CD14-positive monocyte (primary cell): Measurements from ENCODE around the gene GSTCD. TPM values are rescaled to one million over a fixed set of nuclear protein-coding genes. Genes with fewer than 3 reads are reported as not detected.
"Not testable (repeated sequence)": the region's sequence is repeated elsewhere in the genome, so short reads cannot be mapped to it uniquely, and the experiment has no call there.

Experiments
- DNase-seq, 3 donors: peaks; one replicate each; pipeline ENCODE4 v3.0.0-alpha.2; 2011 to 2022
- H2AFZ ChIP-seq: 2 replicates; pipeline ENCODE4 v1.6.0; 2012; ENCODE audit warnings: mild to moderate bottlenecking, low read depth, low read length, inconsistent platforms; ENCODE audit not compliant: insufficient read depth, poor library complexity, severe bottlenecking
- H3K27ac ChIP-seq, 2 donors: 1 replicate in 1 of 2; 2 replicates in 1 of 2; pipeline ENCODE4 v1.5.1; 2012 to 2013; ENCODE audit warnings: low read length in 2 of 2, control low read depth in 1 of 2, inconsistent platforms in 1 of 2, low read depth in 1 of 2, mild to moderate bottlenecking in 1 of 2
- H3K27me3 ChIP-seq, 2 donors: one replicate each; pipeline versions ENCODE4 v1.6.0 to v1.6.1; 2011 to 2013; ENCODE audit warnings: low read length in 2 of 2; ENCODE audit not compliant: control insufficient read depth in 2 of 2, insufficient read depth in 2 of 2
- H3K36me3 ChIP-seq, 2 donors: replicated peaks in 1 of 2; 1 replicate in 1 of 2; 2 replicates in 1 of 2; pipeline versions ENCODE4 v1.5.1 to v1.6.1; 2012 to 2013; ENCODE audit warnings: low read length in 2 of 2, control low read depth in 1 of 2, inconsistent platforms in 1 of 2, mild to moderate bottlenecking in 1 of 2; ENCODE audit not compliant: insufficient read depth in 2 of 2, control insufficient read depth in 1 of 2
- H3K4me1 ChIP-seq, 2 donors: 1 replicate in 1 of 2; 2 replicates in 1 of 2; pipeline versions ENCODE4 v1.5.1 to v1.6.1; 2012 to 2013; ENCODE audit warnings: low read length in 2 of 2, control low read depth in 1 of 2, inconsistent platforms in 1 of 2, mild to moderate bottlenecking in 1 of 2, moderate library complexity in 1 of 2; ENCODE audit not compliant: insufficient read depth in 2 of 2, control insufficient read depth in 1 of 2
- H3K4me2 ChIP-seq: replicated peaks from 2 replicates; pipeline ENCODE3; 2012; ENCODE audit warnings: low read length, moderate library complexity, mild to moderate bottlenecking; ENCODE audit not compliant: poor library complexity, severe bottlenecking; ENCODE audit errors: extremely low read depth
- H3K4me3 ChIP-seq, 3 experiments: fragments of 200-600 bp in 1 of 3; sonication (generic) in 1 of 3; replicated peaks in 1 of 3; 1 replicate in 2 of 3; 2 replicates in 1 of 3; pipeline ENCODE4 v1.5.1; 2011 to 2013; ENCODE audit warnings: low read length in 3 of 3, mild to moderate bottlenecking in 3 of 3, control low read depth in 2 of 3, low read depth in 2 of 3, inconsistent platforms in 1 of 3, moderate library complexity in 1 of 3
- H3K79me2 ChIP-seq: 2 replicates; pipeline ENCODE4 v1.6.0; 2012; ENCODE audit warnings: mild to moderate bottlenecking, control low read depth, inconsistent platforms, low read length, moderate library complexity; ENCODE audit not compliant: insufficient read depth
- H3K9ac ChIP-seq: 2 replicates; pipeline ENCODE4 v1.6.0; 2017; ENCODE audit warnings: low read length, mild to moderate bottlenecking; ENCODE audit not compliant: insufficient read depth, poor library complexity, severe bottlenecking
- H3K9me3 ChIP-seq, 2 donors: replicated peaks in 1 of 2; 1 replicate in 1 of 2; 2 replicates in 1 of 2; pipeline versions ENCODE4 v1.5.1 to v1.6.1; 2012 to 2013; ENCODE audit warnings: low read length in 2 of 2, control low read depth in 1 of 2; ENCODE audit not compliant: control insufficient read depth in 1 of 2, insufficient read depth in 1 of 2
- H4K20me1 ChIP-seq: 2 replicates; pipeline ENCODE4 v1.6.0; 2012; ENCODE audit warnings: mild to moderate bottlenecking, low read length, control low read depth, moderate library complexity; ENCODE audit not compliant: insufficient read depth
- H3K27ac Mint-ChIP-seq, 7 donors: one replicate each; pipeline ENCODE4 v1.8.0; 2020; ENCODE audit warnings: mild to moderate bottlenecking in 7 of 7, mixed read lengths in 7 of 7, moderate library complexity in 6 of 7, inconsistent platforms in 2 of 7
- H3K27me3 Mint-ChIP-seq, 3 donors: one replicate each; pipeline ENCODE4 v1.8.0; 2021 to 2022; ENCODE audit warnings: low read depth in 3 of 3, mild to moderate bottlenecking in 3 of 3, mixed read lengths in 3 of 3, moderate library complexity in 3 of 3, inconsistent platforms in 1 of 3
- H3K36me3 Mint-ChIP-seq, 2 donors: one replicate each; pipeline ENCODE4 v1.8.0; 2020; ENCODE audit warnings: mixed read lengths in 2 of 2, inconsistent platforms in 1 of 2, mild to moderate bottlenecking in 1 of 2
- H3K4me1 Mint-ChIP-seq: one replicate; pipeline ENCODE4 v1.8.0; 2020; ENCODE audit warnings: mild to moderate bottlenecking, mixed read lengths
- H3K4me3 Mint-ChIP-seq, 2 donors: one replicate each; pipeline ENCODE4 v1.8.0; 2020; ENCODE audit warnings: mild to moderate bottlenecking in 2 of 2, mixed read lengths in 2 of 2, moderate library complexity in 1 of 2
- H3K9me3 Mint-ChIP-seq, 7 donors: one replicate each; pipeline ENCODE4 v1.8.0; 2020 to 2022; ENCODE audit warnings: mixed read lengths in 7 of 7, mild to moderate bottlenecking in 6 of 7, moderate library complexity in 6 of 7, inconsistent platforms in 2 of 7
- CTCF ChIP-seq: fragments of 200-600 bp; IDR thresholded peaks from one replicate; pipeline ENCODE4 v1.8.0; 2022; ENCODE audit warnings: antibody characterized with exemption, mild to moderate bottlenecking
- WGBS: methylation state at CpG from one replicate; pipeline ENCODE4 v1.1.5; 2013; ENCODE audit warnings: missing lambda C conversion rate; ENCODE audit not compliant: insufficient coverage; 5-methylcytosine and 5-hydroxymethylcytosine counted together
- intact Hi-C, 2 donors: fragments of 100-400 bp; cut with micrococcal nuclease; formaldehyde crosslinking; loops; one replicate each; pipeline versions ENCODE4 v1.15.0 to v1.15.1; 2023
- polyA plus RNA-seq, 3 donors: library from polyadenylated mRNA; depleted of rRNA in 1 of 3; unstranded in 2 of 3; stranded (reverse) in 1 of 3; fragments of 300-500 nt in 2 of 3; fragments of >200 nt in 1 of 3; fragmentation: Illumina TruSeq in 2 of 3; gene quantifications; 1 replicate in 2 of 3; 2 replicates in 1 of 3; pipeline ENCODE4 v1.2.3, GENCODE V29; 2012 to 2021

Gene GSTCD
- polyA plus RNA-seq, 3 donors, result 0.93 to 1.5 (median 1.2) TPM

DNA sequence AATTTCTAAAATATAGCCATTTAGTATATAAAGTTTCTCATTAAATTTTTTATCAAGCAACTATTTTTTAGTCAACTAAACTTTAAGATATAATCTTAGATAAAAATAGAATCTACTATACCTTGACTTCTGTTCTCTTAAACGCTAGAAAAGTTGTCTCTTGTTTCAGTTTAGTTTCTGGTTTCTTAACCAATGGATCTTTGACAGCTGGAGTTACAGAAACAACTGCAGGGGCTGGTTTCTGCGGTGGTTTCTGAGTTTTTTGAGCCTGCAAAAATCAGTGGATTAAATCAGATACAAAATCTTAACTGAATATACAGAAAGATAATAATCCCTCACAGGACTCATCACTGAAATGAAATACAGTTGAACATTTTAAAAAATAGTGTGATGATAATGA lies 22.0 kb upstream of the GSTCD start:
- Mint-ChIP-seq H3K4me3 (no peak overlapping the region), H3K27me3 (no peaks in the 10 kb centered on the region), H3K36me3 (peaks cover 68 to 69% of the 10 kb centered on the region in 2 donors), H3K27ac (no peak overlapping the region), H3K9me3 (no peaks in the 10 kb centered on the region), H3K4me1 (no peaks in the 10 kb centered on the region)
- H3K4me3 ChIP-seq, result no peak overlapping the region
- H3K27ac ChIP-seq, result no peak overlapping the region
- H3K9me3 ChIP-seq, result no peaks in the 10 kb centered on the region
- no CpG with 5 or more reads among the region's 2 CpGs for WGBS
- no peak overlapping the region for H3K4me2 ChIP-seq
- no peaks in the 10 kb centered on the region for H4K20me1 ChIP-seq
- intact Hi-C loops, result no loop called here
- H3K36me3 ChIP-seq, result peaks cover 81 to 89% of the 10 kb centered on the region in 2 donors
- H3K79me2 ChIP-seq, result no peaks in the 10 kb centered on the region
- no peak for DNase-seq
- TF ChIP-seq CTCF, result no peak
- H3K4me1 ChIP-seq, result no peaks in the 10 kb centered on the region
- H2AFZ ChIP-seq, result no peak overlapping the region
- H3K27me3 ChIP-seq, result no peaks in the 10 kb centered on the region
- no peak overlapping the region for H3K9ac ChIP-seq

DNA sequence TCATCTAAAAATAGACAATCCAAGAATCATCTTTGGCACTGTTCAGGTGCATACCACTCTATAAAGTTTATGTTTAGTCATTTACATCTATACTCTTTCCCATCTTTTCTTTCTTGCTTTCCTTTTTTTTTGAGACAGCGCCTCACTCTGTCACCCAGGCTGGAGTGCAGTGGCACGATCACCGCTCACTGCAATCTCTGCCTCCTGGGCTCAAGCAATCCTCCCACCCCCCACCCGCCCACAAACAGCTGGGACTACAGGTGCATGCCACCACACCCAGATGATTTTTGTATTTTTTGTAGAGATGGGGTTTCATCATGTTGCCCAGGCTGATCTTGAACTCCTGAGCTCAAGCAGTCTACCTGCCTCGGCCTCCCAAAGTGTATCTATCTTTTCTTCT lies 13.8 kb upstream of the GSTCD start:
- no CpG with 5 or more reads among the region's 5 CpGs for WGBS
- H4K20me1 ChIP-seq, H2AFZ ChIP-seq, H3K4me2 ChIP-seq, DNase-seq, H3K4me3 ChIP-seq, H3K9me3 Mint-ChIP-seq, H3K4me3 Mint-ChIP-seq, H3K27me3 ChIP-seq, H3K79me2 ChIP-seq, H3K27ac ChIP-seq, H3K27ac Mint-ChIP-seq, intact Hi-C loops, H3K9me3 ChIP-seq, H3K4me1 ChIP-seq, H3K9ac ChIP-seq, H3K4me1 Mint-ChIP-seq, H3K27me3 Mint-ChIP-seq: not testable (repeated sequence)
- peaks cover 73 to 83% of the 10 kb centered on the region in 2 donors for H3K36me3 Mint-ChIP-seq
- peaks cover 80 to 88% of the 10 kb centered on the region in 2 donors for H3K36me3 ChIP-seq

DNA sequence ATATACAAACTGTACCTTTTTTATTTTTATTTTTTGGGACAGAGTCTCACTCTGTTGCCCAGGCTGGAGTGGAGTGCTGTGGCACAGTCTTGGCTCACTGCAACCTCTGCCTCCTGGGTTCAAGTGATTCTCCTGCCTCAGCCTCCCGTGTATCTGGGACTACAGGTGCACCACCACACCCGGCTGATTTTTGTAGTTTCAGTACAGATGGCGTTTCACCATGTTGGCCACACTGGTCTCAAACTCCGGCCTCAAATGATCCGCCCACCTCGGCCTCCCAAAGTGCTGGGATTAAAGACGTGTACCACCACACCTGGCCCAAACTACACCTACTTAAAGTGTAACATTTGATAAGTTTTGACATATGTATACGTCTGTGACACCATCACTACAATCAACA lies 12.8 kb upstream of the GSTCD start:
- H3K4me1 Mint-ChIP-seq, H3K27me3 Mint-ChIP-seq, DNase-seq, H3K4me3 Mint-ChIP-seq, H3K27ac ChIP-seq, H3K79me2 ChIP-seq, H2AFZ ChIP-seq, H3K4me1 ChIP-seq, H3K27me3 ChIP-seq, intact Hi-C loops, H3K9ac ChIP-seq, H4K20me1 ChIP-seq, H3K9me3 Mint-ChIP-seq, H3K9me3 ChIP-seq, H3K4me3 ChIP-seq, H3K27ac Mint-ChIP-seq, H3K4me2 ChIP-seq: not testable (repeated sequence)
- WGBS, result 86% methylated on average over 4 of the region's 8 CpGs
- H3K36me3 ChIP-seq, result peaks cover 72 to 87% of the 10 kb centered on the region in 2 donors
- peaks cover 63 to 79% of the 10 kb centered on the region in 2 donors for H3K36me3 Mint-ChIP-seq
